GM21423 (cell line): ENCODE measurements around the gene ANKHD1.
"Not testable (repeated sequence)": the region's sequence is repeated elsewhere in the genome, so short reads cannot be mapped to it uniquely, and the experiment has no call there.

Source experiments
- ATAC-seq: cut with Tn5 transposase; IDR thresholded peaks from one replicate; pipeline ENCODE4 v1.9.1; 2021; ENCODE audit warnings: mild to moderate bottlenecking, moderate library complexity; ENCODE audit not compliant: unreplicated experiment

ANKHD1 gene

GRCh38 chr5:140418862-140419520, 17.4 kb downstream of the ANKHD1 start:
- ATAC-seq: no peak

DNA sequence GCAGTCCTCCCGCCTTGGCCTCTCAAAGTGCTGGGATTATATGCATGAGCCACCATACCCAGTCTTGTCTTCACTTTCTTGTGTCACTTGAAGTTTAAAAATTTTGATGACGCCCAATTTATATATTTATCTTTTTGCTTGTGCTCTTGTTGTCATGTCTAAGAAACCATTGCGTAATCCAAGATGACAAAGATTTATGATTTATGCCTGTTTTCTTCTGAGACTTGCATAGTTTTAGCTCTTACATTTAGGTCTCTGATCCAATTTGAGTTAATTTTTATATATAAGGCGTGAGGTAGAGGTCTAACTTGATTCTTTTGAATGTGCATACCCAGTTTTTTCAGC, 18.6 kb downstream of the ANKHD1 start:
- no peak for ATAC-seq

DNA sequence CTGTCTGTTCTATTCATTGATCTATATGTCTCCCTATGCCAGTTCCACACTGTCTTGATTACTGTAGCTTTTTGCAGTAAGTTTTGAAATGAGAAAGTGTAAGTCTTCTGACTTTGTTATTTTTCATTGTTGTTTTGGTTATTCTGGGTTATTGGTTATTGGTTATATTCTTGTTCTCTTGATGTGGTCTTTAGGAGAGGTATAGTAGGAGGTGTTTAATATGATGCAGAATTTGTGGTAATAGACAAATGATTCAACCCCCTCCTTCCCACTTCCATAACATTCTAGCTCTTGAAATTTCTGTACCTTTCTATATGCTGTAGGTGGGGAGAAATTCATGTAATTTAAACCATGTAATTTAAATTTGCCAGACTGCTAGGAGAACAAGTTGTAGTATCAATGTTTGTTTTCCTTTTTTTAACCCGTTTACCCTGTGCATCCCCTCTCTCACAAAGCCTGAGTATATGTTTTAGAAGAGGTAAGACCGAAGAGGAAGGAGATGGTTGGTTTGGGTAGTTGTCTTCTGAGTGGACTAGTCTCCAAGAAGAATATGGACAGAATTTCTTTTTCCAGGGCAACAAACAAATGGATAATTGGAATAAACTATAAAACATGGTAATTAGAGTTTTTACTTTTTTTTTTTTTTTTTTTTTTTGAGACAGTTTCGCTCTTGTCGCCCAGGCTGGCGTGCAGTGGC, 19.2 kb downstream of the ANKHD1 start:
- no peak for ATAC-seq

- ATAC-seq: not testable (repeated sequence)
Observed at GRCh38 chr5:140421375-140421774, 19.7 kb downstream of the ANKHD1 start.

GRCh38 chr5:140423609-140424008, 22.0 kb downstream of the ANKHD1 start:
- no peak for ATAC-seq

GRCh38 chr5:140424135-140424534, 22.5 kb downstream of the ANKHD1 start:
- no peak for ATAC-seq

- not testable (repeated sequence) for ATAC-seq
Observed at GRCh38 chr5:140427726-140428125, 26.1 kb downstream of the ANKHD1 start.

- no peak for ATAC-seq
Observed at GRCh38 chr5:140429724-140430123, 28.1 kb downstream of the ANKHD1 start.

DNA sequence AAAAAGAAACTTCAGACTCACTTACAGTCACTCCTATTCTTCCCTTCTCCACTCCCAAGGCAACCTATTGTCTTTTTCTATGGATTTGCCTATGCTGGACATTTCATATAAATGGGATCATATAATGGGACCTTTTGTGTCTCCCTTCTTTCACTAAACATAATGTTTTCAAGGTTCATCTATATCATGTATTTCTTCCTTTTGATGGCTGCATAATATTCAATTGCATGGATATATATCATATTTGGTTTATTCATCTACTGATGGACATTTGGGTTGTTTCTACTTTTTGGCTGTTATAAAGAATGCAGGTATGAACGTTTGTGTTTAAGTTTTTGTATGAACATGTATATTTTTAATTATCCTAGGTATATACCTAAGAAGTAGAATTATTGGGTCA, 30.6 kb downstream of the ANKHD1 start:
- no peak for ATAC-seq

DNA sequence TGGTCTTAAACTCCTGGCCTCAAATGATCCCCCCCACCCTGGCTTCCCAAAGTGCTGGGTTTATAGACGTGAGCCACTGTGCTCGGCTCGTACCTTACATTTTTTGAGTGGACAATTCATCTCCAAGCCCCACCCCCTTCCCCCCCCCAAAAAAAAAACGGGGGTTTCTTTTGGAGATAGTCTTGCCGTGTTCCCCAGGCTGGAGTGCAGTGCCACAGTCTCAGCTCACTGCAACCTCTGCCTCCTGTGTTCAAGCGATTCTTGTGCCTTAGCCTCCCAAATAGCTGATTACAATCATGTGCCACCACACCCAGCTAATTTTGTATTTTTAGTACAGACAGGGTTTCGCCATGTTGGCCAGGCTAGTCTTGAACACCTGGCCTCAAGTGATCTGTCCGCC, 31.3 kb downstream of the ANKHD1 start:
- no peak for ATAC-seq

- not testable (repeated sequence) for ATAC-seq
Observed at GRCh38 chr5:140457368-140457767, 55.7 kb downstream of the ANKHD1 start.

- no peak for ATAC-seq
Observed at GRCh38 chr5:140466981-140467742, 65.5 kb downstream of the ANKHD1 start.

- no peak for ATAC-seq
Observed at GRCh38 chr5:140468188-140468587, 66.6 kb downstream of the ANKHD1 start.

- ATAC-seq: no peak
Observed at GRCh38 chr5:140469259-140469658, 67.6 kb downstream of the ANKHD1 start.

GRCh38 chr5:140480310-140481014, 78.8 kb downstream of the ANKHD1 start:
- no peak for ATAC-seq

DNA sequence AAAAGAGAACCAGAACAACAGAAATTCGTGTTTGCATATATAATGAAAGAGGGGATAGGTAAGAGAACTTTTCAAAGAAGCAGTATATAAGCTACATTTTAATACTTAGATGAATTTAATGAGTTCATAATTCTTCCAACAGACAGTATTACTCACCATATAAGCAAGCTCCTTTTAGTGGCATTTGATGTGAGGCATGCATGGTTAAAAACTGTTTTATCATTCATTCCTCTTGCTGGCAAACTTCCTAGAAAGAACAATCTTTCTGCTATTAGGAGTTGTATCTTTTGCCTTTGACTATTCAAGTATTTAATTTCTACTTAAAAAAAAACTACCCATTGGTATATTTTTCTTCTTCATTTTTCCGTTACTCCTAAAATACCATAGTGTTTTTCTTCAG, 80.1 kb downstream of the ANKHD1 start:
- ATAC-seq: no peak

- ATAC-seq: no peak
Observed at GRCh38 chr5:140483055-140483454, 81.4 kb downstream of the ANKHD1 start.

DNA sequence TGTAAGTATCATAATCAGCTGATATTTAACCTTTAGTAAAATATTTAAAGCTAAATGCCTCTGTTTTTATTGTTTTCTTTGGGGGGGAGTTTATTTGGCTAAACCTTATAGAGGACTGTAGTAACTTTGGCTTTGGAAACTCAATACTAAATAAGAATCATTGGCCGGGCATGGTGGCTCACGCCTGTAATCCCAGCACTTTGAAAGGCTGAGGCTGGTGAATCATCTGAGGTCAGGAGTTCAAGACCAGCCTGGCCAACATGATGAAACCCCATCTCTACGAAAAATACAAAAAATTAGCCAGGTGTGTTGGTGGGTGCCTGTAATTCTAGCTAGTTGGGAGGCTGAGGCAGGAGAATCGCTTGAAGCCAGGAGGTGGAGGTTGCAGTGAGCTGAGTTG, 86.5 kb downstream of the ANKHD1 start:
- not testable (repeated sequence) for ATAC-seq

DNA sequence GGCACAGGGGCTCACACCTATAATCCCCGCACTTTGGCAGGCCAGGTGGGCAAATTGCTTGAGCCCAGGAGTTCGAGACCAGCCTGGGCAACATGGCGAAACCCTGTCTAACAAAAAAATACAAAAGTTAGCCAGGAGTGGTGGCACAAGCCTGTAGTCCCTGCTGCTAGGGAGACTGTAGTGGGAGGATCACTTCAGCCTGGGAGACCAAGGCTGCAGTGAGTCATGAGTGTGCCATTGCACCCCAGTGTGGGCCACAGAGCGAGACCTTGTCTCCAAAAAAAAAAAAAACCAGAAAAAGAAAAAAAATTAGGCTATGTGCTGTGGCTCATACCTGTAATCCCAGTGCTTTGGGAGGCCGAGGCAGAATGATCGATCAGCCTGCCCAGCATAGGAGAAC, 87.3 kb downstream of the ANKHD1 start:
- ATAC-seq: no peak

- no peak for ATAC-seq
Observed at GRCh38 chr5:140497897-140498296, 96.3 kb downstream of the ANKHD1 start.

DNA sequence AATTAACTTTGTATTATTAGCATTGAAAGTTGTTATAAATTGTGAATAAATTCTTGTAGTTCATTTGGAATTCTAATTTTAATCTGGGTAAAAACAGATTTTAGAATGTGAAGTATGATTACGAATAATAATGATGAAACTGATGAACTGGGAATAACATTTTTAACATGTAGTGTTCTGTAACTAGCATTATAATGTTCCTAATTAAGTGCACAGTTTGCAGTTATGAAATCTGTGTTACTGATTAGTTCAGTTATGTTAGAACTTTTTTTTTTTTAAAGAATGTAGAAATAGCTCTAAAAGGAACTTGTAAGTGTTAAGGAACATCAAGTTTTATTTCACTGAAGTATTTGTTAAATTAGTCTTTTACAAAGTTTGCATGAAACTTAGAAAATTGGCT, 97.0 kb downstream of the ANKHD1 start:
- no peak for ATAC-seq
